Measurements from ENCODE around the gene RHBDF1. TPM values are rescaled to one million over a fixed set of nuclear protein-coding genes. Genes with fewer than 3 reads are reported as not detected.

RHBDF1 gene
- total and polyA plus RNA-seq, 4 donors: 1.8 to 6.2 (median 3.5) TPM

DNA sequence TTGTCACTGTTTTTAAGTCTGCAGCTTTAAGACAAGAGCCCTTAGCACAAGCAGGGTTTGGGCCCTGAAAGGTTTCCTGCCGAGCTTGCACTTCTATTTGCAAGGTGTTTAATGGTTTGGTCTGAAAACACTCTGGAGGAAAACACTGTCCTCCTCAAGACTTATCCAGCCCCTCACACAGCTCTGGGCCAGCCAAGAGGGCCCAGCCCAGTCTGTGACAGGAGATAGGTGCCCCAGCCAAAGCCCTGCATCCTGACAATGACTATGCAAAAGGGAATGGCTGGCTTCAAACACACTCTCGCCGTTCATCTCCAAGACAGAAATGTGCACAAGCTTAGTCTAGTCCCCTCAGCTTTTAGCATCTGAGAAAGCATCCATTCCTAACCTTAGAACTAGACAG is 32.5 kb upstream of the RHBDF1 start:
- Histone ChIP-seq H3K4me3 (ENCODE audit: low read depth in 1 of 3, low read length in 3 of 3) (no peak overlapping the region), H3K36me3 (ENCODE audit: control insufficient read depth in 4 of 4, insufficient read depth in 3 of 4, low read depth in 1 of 4, low read length in 3 of 4) (peaks cover 0 to 7% (median 4%) of the 10 kb centered on the region in 4 donors), H3K9ac (ENCODE audit: low read depth in 1 of 2, low read length in 2 of 2) (no peak overlapping the region), H3K4me1 (ENCODE audit: control insufficient read depth in 4 of 4, insufficient read depth in 4 of 4, low read length in 3 of 4) (peaks cover 8 to 21% (median 18%) of the 10 kb centered on the region in 4 donors), H3K9me3 (ENCODE audit: control insufficient read depth in 4 of 4, low read length in 3 of 4) (no peaks in the 10 kb centered on the region), H3K27ac (ENCODE audit: low read depth in 1 of 2, low read length in 2 of 2) (no peak overlapping the region), H3K27me3 (ENCODE audit: control insufficient read depth in 4 of 4, insufficient read depth in 4 of 4, low read length in 3 of 4) (no peaks in the 10 kb centered on the region)
- DNase-seq (ENCODE audit: low spot score): peak; percentile 78
- TF ChIP-seq NR2F2 (IDR thresholded peaks at IDR 0.05) (no peak), EGR1 (IDR thresholded peaks at IDR 0.05; ENCODE audit: low read depth in 2 of 2) (no peak), YY1 (IDR thresholded peaks at IDR 0.05) (no peak), SP1 (IDR thresholded peaks at IDR 0.05) (no peak), FOXA1 (IDR thresholded peaks at IDR 0.05) (no peak), HNF4A (conservative IDR thresholded peaks at IDR 0.05) (no peak), FOXA2 (IDR thresholded peaks at IDR 0.05) (no peak)
- TF ChIP-seq, protein P1, sequence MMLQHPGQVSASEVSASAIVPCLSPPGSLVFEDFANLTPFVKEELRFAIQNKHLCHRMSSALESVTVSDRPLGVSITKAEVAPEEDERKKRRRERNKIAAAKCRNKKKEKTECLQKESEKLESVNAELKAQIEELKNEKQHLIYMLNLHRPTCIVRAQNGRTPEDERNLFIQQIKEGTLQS (IDR thresholded peaks at IDR 0.05): no peak
- TF ChIP-seq, protein P2, sequence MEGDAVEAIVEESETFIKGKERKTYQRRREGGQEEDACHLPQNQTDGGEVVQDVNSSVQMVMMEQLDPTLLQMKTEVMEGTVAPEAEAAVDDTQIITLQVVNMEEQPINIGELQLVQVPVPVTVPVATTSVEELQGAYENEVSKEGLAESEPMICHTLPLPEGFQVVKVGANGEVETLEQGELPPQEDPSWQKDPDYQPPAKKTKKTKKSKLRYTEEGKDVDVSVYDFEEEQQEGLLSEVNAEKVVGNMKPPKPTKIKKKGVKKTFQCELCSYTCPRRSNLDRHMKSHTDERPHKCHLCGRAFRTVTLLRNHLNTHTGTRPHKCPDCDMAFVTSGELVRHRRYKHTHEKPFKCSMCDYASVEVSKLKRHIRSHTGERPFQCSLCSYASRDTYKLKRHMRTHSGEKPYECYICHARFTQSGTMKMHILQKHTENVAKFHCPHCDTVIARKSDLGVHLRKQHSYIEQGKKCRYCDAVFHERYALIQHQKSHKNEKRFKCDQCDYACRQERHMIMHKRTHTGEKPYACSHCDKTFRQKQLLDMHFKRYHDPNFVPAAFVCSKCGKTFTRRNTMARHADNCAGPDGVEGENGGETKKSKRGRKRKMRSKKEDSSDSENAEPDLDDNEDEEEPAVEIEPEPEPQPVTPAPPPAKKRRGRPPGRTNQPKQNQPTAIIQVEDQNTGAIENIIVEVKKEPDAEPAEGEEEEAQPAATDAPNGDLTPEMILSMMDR (IDR thresholded peaks at IDR 0.05; ENCODE audit: low read depth, low read length, missing input control): no peak
- TF ChIP-seq, protein P3, sequence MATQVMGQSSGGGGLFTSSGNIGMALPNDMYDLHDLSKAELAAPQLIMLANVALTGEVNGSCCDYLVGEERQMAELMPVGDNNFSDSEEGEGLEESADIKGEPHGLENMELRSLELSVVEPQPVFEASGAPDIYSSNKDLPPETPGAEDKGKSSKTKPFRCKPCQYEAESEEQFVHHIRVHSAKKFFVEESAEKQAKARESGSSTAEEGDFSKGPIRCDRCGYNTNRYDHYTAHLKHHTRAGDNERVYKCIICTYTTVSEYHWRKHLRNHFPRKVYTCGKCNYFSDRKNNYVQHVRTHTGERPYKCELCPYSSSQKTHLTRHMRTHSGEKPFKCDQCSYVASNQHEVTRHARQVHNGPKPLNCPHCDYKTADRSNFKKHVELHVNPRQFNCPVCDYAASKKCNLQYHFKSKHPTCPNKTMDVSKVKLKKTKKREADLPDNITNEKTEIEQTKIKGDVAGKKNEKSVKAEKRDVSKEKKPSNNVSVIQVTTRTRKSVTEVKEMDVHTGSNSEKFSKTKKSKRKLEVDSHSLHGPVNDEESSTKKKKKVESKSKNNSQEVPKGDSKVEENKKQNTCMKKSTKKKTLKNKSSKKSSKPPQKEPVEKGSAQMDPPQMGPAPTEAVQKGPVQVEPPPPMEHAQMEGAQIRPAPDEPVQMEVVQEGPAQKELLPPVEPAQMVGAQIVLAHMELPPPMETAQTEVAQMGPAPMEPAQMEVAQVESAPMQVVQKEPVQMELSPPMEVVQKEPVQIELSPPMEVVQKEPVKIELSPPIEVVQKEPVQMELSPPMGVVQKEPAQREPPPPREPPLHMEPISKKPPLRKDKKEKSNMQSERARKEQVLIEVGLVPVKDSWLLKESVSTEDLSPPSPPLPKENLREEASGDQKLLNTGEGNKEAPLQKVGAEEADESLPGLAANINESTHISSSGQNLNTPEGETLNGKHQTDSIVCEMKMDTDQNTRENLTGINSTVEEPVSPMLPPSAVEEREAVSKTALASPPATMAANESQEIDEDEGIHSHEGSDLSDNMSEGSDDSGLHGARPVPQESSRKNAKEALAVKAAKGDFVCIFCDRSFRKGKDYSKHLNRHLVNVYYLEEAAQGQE (IDR thresholded peaks at IDR 0.05): no peak
- 87% methylated on average over 3 of the region's 3 CpGs for WGBS

DNA sequence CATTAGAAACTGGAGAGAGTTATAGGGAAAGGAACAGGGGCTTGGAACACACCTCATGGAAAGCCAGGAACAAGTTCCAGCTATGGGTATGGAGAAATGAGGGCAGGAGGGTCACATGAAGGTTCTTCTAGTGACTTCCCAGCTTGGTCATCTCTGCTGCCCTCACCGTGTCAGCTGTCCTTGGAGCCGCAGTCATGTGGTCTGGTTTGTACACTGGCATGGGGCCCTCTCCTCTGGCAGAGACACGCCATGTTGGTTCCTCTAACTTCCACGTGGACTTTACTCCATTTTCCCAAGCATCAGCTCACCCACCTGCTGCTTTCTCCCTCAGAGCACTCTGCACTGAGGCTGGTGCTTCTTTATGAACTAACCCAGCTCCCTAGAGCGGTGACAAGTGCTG is 31.9 kb upstream of the RHBDF1 start:
- peaks cover 0 to 6% (median 3%) of the 10 kb centered on the region in 4 donors for H3K36me3 ChIP-seq (ENCODE audit: control insufficient read depth in 4 of 4, insufficient read depth in 3 of 4, low read depth in 1 of 4, low read length in 3 of 4)
- no peaks in the 10 kb centered on the region for H3K9me3 ChIP-seq (ENCODE audit: control insufficient read depth in 4 of 4, low read length in 3 of 4)
- 54% methylated on average over 5 of the region's 5 CpGs for WGBS
- no peak overlapping the region for H3K9ac ChIP-seq (ENCODE audit: low read depth in 1 of 2, low read length in 2 of 2)
- no peak overlapping the region for H3K4me3 ChIP-seq (ENCODE audit: low read depth in 1 of 3, low read length in 3 of 3)
- H3K4me1 ChIP-seq (ENCODE audit: control insufficient read depth in 4 of 4, insufficient read depth in 4 of 4, low read length in 3 of 4): peaks cover 9 to 25% (median 19%) of the 10 kb centered on the region in 4 donors
- DNase-seq (ENCODE audit: low spot score): no peak
- H3K27ac ChIP-seq (ENCODE audit: low read depth in 1 of 2, low read length in 2 of 2): no peak overlapping the region
- H3K27me3 ChIP-seq (ENCODE audit: control insufficient read depth in 4 of 4, insufficient read depth in 4 of 4, low read length in 3 of 4): no peaks in the 10 kb centered on the region
- TF ChIP-seq YY1 (IDR thresholded peaks at IDR 0.05) (peak; percentile 90), GABPA (IDR thresholded peaks at IDR 0.05 in 1 of 2, conservative IDR thresholded peaks at IDR 0.05 in 1 of 2) (no peak), FOXA1 (IDR thresholded peaks at IDR 0.05) (no peak), HNF4A (conservative IDR thresholded peaks at IDR 0.05) (peak in 1 of 2 donors; percentile 32), SP1 (IDR thresholded peaks at IDR 0.05) (no peak), RXRA (IDR thresholded peaks at IDR 0.05) (no peak), JUND (IDR thresholded peaks at IDR 0.05) (no peak), HNF4G (IDR thresholded peaks at IDR 0.05) (no peak), FOXA2 (IDR thresholded peaks at IDR 0.05) (no peak), EGR1 (IDR thresholded peaks at IDR 0.05; ENCODE audit: low read depth in 2 of 2) (no peak)
- TF ChIP-seq, protein P1 (IDR thresholded peaks at IDR 0.05): no peak
- TF ChIP-seq, protein P3 (IDR thresholded peaks at IDR 0.05): no peak
- TF ChIP-seq, protein P4, sequence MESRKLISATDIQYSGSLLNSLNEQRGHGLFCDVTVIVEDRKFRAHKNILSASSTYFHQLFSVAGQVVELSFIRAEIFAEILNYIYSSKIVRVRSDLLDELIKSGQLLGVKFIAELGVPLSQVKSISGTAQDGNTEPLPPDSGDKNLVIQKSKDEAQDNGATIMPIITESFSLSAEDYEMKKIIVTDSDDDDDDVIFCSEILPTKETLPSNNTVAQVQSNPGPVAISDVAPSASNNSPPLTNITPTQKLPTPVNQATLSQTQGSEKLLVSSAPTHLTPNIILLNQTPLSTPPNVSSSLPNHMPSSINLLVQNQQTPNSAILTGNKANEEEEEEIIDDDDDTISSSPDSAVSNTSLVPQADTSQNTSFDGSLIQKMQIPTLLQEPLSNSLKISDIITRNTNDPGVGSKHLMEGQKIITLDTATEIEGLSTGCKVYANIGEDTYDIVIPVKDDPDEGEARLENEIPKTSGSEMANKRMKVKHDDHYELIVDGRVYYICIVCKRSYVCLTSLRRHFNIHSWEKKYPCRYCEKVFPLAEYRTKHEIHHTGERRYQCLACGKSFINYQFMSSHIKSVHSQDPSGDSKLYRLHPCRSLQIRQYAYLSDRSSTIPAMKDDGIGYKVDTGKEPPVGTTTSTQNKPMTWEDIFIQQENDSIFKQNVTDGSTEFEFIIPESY (IDR thresholded peaks at IDR 0.05): no peak
- TF ChIP-seq, protein P2 (IDR thresholded peaks at IDR 0.05; ENCODE audit: low read depth, low read length, missing input control): no peak
- TF ChIP-seq, protein P5, sequence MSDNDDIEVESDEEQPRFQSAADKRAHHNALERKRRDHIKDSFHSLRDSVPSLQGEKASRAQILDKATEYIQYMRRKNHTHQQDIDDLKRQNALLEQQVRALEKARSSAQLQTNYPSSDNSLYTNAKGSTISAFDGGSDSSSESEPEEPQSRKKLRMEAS (IDR thresholded peaks at IDR 0.05): peak; percentile 63
